ENCODE data around the gene BBOX1.
"Not testable (repeated sequence)": the region's sequence is repeated elsewhere in the genome, so short reads cannot be mapped to it uniquely, and the experiment has no call there.

The BBOX1 gene

DNA sequence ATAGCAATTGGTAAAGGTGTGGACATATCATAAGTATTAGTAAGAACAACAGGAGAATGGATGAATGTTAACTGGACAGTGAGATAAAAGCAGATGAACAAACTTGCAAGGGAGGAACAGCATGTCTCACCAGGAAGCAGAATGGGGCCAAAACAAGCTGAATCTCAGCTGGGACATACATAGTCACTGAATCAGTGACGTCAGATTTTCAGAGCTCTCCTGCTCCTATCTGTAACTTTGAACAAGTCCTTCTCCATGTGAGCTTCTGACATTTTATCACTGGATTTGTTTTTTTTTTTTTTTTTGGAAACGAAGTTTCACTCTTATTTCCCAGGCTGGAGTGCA lies 118.7 kb downstream of the BBOX1 start:
- in situ Hi-C loops (cut with MboI; ENCODE audit: low pct_unique_long_range_greater_than_20kb, low sequenced_read_pairs) = no loop called here
- no peak for DNase-seq

DNA sequence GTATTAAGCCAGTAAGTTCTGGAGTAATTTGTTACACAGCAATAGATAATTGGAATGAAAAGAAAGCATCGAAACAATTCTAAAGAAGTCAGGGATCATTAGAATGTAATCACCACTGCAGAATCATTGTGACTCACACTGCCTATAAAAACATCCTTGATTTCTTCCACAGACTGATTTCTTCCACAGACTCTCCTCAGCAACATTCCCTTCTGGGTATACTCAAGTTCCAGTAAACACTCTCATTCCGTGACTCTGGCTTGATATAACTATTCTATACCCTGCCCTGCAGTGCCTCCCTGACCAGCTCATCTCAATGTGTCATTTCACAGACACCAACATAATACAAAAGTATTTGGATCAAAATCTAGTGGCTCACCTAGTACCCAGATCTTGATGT lies 120.5 kb downstream of the BBOX1 start:
- in situ Hi-C loops (cut with MboI; ENCODE audit: low pct_unique_long_range_greater_than_20kb, low sequenced_read_pairs) = no loop called here
- no peak for DNase-seq

DNA sequence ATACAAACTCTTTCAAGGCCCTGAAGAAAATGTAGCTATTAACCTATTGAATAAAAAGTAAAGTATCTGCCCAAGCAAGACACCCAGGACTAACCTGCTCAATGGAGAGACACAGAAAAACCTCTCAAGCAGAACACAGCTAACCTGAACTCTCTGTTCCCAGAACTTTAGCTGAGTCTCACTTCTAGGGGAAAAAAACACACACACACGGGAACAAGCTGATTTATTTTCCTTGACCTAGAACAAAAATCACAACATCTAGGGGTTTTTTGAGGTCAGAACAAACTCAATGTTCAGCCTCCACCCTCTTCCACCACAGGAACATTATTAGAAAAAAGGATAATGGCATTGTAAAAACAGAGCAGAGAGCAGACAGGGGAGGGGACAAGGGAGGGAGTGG lies 121.6 kb downstream of the BBOX1 start:
- in situ Hi-C loops (cut with MboI; ENCODE audit: low pct_unique_long_range_greater_than_20kb, low sequenced_read_pairs) = no loop called here
- DNase-seq = no peak

DNA sequence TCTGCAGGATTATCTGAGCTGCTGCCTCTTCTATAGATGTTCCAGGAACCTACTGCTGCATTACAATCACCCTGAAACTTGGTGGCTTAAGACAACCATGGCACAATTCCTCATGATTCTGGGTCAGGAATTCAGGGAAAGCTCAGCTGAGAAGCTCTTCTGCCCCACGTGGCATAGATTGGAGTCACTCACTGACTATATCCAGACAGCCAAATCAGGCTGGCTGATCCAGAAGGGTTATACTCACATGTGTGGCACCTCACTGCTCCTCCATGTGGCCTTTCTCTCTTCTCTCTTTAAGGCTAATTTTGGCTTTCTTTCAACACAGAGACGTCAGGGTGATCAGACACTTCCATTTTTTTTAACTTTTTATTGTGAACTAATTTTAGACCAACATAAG lies 125.5 kb downstream of the BBOX1 start:
- in situ Hi-C loops (cut with MboI; ENCODE audit: low pct_unique_long_range_greater_than_20kb, low sequenced_read_pairs) = no loop called here
- no peak for DNase-seq

DNA sequence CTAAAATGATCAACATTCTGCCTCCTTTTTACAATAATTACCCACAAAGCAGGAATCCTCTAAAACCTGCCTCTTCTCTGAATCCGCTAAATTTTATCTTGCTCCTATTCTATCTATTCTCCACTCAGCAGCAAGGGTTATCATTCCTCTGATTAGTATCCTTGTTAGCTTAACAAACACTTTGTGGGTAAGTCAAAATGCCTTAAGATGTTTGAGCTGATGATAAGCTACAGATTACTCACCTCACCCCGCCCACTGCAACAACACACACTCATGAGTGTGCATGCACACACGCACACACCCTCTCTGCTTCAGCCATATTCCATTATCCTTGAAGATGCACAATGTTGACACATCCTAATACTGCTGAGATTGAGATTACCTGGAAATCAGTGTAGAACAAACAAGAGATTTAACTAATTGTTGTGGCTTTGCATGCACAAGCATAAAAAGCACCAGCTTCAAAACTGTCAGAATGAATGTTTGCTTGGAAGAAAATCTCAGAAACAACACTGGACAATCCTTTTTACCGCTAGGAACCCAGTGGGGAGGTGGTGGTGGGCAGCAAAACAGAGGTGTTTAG lies 130.9 kb downstream of the BBOX1 start:
- in situ Hi-C loops (cut with MboI; ENCODE audit: low pct_unique_long_range_greater_than_20kb, low sequenced_read_pairs) = no loop called here
- DNase-seq = no peak

DNA sequence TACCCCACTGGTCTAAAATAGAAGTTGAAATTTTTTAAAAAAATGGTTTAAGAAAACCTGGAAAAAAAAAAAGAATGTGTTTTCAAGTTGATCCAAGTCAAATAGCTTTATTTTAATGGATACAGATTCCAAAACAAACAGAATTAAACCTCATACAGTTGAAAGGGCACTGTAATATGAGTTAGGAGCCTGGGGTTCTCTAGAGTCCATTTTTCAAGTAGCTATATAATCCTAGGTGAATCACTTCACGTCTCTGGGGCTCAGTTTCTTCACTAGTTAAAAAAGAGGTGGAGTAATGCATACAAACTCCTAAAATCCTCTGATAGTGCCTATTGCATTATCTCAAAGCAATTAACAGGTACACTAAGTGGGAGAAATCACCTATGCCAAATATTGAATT lies 132.9 kb downstream of the BBOX1 start:
- no peak for DNase-seq

DNA sequence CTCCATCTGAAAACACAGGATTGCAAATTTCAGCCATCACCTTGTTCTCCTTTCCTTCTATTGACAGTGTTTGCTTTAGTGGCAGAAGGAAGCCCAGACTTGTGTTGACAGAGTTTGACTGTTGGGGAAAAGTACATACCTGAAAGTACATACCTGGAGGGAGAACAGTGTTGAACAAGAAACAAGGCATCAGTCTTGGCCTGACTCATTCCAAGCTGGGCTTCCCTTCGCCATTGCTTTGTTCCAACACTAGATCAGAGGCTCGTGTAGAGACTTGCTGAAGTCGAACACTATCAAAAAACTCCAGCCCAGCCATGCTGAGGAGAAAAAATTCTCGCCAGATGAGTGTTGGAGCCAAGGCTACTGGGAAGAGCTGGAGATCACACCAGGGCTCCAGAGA lies 133.4 kb downstream of the BBOX1 start:
- in situ Hi-C loops (cut with MboI; ENCODE audit: low pct_unique_long_range_greater_than_20kb, low sequenced_read_pairs) = no loop called here
- DNase-seq = no peak

More for the DNA sequence above, 132.9 kb downstream of the BBOX1 start:
- in situ Hi-C loops (cut with MboI; ENCODE audit: low pct_unique_long_range_greater_than_20kb, low sequenced_read_pairs) = no loop called here

DNA sequence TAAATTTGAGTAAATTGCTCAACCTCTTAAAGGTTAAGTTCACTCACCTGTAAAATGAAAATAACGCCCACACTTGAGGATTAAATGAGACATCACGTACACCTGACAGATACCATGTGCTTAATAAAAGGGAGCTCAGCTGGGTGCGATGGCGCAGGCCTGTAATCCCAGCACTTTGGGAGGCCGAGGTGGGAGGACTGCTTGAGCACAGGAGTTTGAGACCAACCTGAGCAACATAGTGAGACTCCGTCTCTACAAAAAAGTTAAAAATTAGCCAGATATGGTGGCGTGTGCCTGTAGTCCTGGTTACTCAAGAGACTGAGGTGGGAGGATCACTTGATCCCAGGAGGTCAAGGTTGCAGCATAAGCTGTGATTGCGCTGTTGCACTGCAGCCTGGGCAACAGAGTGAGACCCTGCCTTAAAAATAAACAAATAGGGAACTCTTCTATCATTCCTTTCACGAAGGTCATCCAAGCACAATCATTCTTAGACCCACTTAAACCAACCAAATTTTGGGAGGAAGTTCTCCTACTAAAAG lies 134.1 kb downstream of the BBOX1 start:
- no peak for DNase-seq
- in situ Hi-C loops (cut with MboI; ENCODE audit: low pct_unique_long_range_greater_than_20kb, low sequenced_read_pairs) = loop anchor here (25.0 kb wide), 1 partner anchor 313 kb away; no protein-coding TSS in a partner anchor

DNA sequence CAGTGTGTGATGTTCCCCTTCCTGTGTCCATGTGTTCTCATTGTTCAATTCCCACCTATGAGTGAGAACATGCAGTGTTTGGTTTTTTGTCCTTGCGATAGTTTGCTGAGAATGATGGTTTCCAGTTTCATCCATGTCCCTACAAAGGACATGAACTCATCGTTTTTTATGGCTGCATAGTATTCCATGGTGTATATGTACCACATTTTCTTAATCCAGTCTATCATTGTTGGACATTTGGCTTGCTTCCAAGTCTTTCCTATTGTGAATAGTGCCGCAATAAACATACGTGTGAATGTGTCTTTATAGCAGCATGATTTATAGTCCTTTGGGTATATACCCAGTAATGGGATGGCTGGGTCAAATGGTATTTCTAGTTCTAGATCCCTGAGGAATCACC lies 134.9 kb downstream of the BBOX1 start:
- not testable (repeated sequence) for DNase-seq
- in situ Hi-C loops (cut with MboI; ENCODE audit: low pct_unique_long_range_greater_than_20kb, low sequenced_read_pairs) = loop anchor here (25.0 kb wide), 1 partner anchor 312 kb away; no protein-coding TSS in a partner anchor

All from KBM-7 (cell line).